Uterus (tissue), 4 donors: ENCODE data around the gene IQCH. TPM values are rescaled to one million over a fixed set of nuclear protein-coding genes. Genes with fewer than 3 reads are reported as not detected.

Source experiments
- DNase-seq, 2 donors: peaks; one replicate each; pipeline ENCODE4 v3.0.0-alpha.2; 2019 to 2020
- H3K27ac ChIP-seq, 2 donors: fragments of 200-600 bp; sonication (generic); 1 replicate in 1 of 2; 2 replicates in 1 of 2; pipeline ENCODE4 v1.5.1; 2016 to 2018
- H3K27me3 ChIP-seq, 2 donors: fragments of 200-600 bp; sonication (generic); one replicate each; pipeline ENCODE4 v1.5.1; 2018 to 2019; ENCODE audit warnings: control low read depth in 1 of 2
- H3K36me3 ChIP-seq, 2 donors: fragments of 200-600 bp; sonication (generic); one replicate each; pipeline ENCODE4 v1.5.1; 2019; ENCODE audit warnings: control low read depth in 1 of 2
- H3K4me1 ChIP-seq, 2 donors: fragments of 200-600 bp; sonication (generic); one replicate each; pipeline ENCODE4 v1.5.1; 2018 to 2019; ENCODE audit warnings: control low read depth in 1 of 2
- H3K4me3 ChIP-seq, 2 donors: fragments of 200-600 bp; sonication (generic); 1 replicate in 1 of 2; 2 replicates in 1 of 2; pipeline ENCODE4 v1.5.1; 2018 to 2019; ENCODE audit warnings: mild to moderate bottlenecking in 1 of 2
- H3K9me3 ChIP-seq, 2 donors: fragments of 200-600 bp; sonication (generic); one replicate each; pipeline ENCODE4 v1.5.1; 2019; ENCODE audit warnings: control low read depth in 1 of 2
- CTCF ChIP-seq, 4 experiments: fragments of 200-600 bp in 2 of 4; fragments of 450-650 bp in 2 of 4; sonication (generic) in 2 of 4; IDR thresholded peaks; one replicate each; pipeline ENCODE4 v1.5.1; 2016 to 2019; ENCODE audit warnings: antibody characterized with exemption in 4 of 4, mild to moderate bottlenecking in 2 of 4, moderate library complexity in 1 of 4
- POLR2A ChIP-seq, 2 donors: fragments of 450-650 bp; IDR thresholded peaks; one replicate each; pipeline ENCODE4 v1.6.1; 2016; ENCODE audit warnings: antibody characterized with exemption in 2 of 2, mild to moderate bottlenecking in 1 of 2, moderate library complexity in 1 of 2
- intact Hi-C: fragments of 100-400 bp; cut with DNase I; formaldehyde crosslinking; loops from one replicate; pipeline ENCODE4 v1.15.1; 2023; ENCODE audit warnings: low total_unique reads
- total RNA-seq, 4 donors: library from RNA; depleted of rRNA in 3 of 4; stranded (reverse); fragments of >200 nt in 3 of 4; gene quantifications; one replicate each; pipeline versions ENCODE4 v1.1.0 to v1.2.4, GENCODE V29; 2014 to 2023
- donor health status: DM: yes; HTN: yes; CAD: no.

Gene IQCH
- total RNA-seq, 4 donors from 2014 or later: 0.26 to 3.0 (median 1.7) TPM

- H3K27ac ChIP-seq: no peak overlapping the region
- intact Hi-C loops: no loop called here
- TF ChIP-seq POLR2A (IDR thresholded peaks at IDR 0.05) (no peak), CTCF (IDR thresholded peaks at IDR 0.05) (no peak)
- no peaks in the 10 kb centered on the region for H3K27me3 ChIP-seq
- no peaks in the 10 kb centered on the region for H3K9me3 ChIP-seq
- H3K36me3 ChIP-seq: no peaks in the 10 kb centered on the region
- H3K4me3 ChIP-seq: no peak overlapping the region
- DNase-seq: no peak
- no peaks in the 10 kb centered on the region for H3K4me1 ChIP-seq
Observed at GRCh38 chr15:67411486-67411885, 156.9 kb downstream of the IQCH start.

GRCh38 chr15:67413770-67414390 lies 159.3 kb downstream of the IQCH start:
- Histone ChIP-seq H3K36me3 (no peaks in the 10 kb centered on the region), H3K9me3 (no peaks in the 10 kb centered on the region), H3K27ac (no peak overlapping the region), H3K4me1 (no peaks in the 10 kb centered on the region), H3K27me3 (no peaks in the 10 kb centered on the region), H3K4me3 (no peak overlapping the region)
- DNase-seq: no peak
- intact Hi-C loops: no loop called here
- TF ChIP-seq POLR2A (IDR thresholded peaks at IDR 0.05): no peak
- TF ChIP-seq CTCF (IDR thresholded peaks at IDR 0.05): no peak

DNA sequence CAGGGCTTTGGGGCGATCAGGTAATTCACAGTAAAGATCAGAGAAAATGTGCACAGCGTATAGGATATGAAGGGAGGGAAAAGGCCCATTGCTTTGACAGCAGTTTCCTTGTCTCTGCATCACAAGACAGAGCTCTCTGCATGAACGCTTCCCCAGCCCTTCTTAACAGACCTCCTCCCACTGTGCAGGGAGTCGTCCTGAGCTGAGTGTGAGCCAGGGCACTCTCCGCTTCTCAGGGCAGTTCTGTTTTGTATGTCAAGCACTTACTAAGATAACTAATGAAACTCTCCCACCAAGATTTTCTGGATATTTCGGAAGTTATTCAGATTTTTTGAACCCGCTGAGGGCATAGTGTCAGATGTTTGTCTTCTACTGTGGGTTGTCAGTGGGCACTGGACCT lies 160.6 kb downstream of the IQCH start:
- no peak overlapping the region for H3K27ac ChIP-seq
- no peak for DNase-seq
- intact Hi-C loops: no loop called here
- no peaks in the 10 kb centered on the region for H3K9me3 ChIP-seq
- no peaks in the 10 kb centered on the region for H3K36me3 ChIP-seq
- no peak for TF ChIP-seq CTCF (IDR thresholded peaks at IDR 0.05)
- no peak for TF ChIP-seq POLR2A (IDR thresholded peaks at IDR 0.05)
- H3K4me1 ChIP-seq: no peaks in the 10 kb centered on the region
- no peak overlapping the region for H3K4me3 ChIP-seq
- H3K27me3 ChIP-seq: no peaks in the 10 kb centered on the region

- Histone ChIP-seq H3K4me1 (no peaks in the 10 kb centered on the region), H3K36me3 (no peaks in the 10 kb centered on the region), H3K27me3 (no peaks in the 10 kb centered on the region), H3K27ac (no peak overlapping the region), H3K4me3 (no peak overlapping the region), H3K9me3 (no peaks in the 10 kb centered on the region)
- DNase-seq: no peak
- intact Hi-C loops: no loop called here
- no peak for TF ChIP-seq POLR2A (IDR thresholded peaks at IDR 0.05)
- no peak for TF ChIP-seq CTCF (IDR thresholded peaks at IDR 0.05)
Observed at GRCh38 chr15:67416891-67417290, 162.3 kb downstream of the IQCH start.

DNA sequence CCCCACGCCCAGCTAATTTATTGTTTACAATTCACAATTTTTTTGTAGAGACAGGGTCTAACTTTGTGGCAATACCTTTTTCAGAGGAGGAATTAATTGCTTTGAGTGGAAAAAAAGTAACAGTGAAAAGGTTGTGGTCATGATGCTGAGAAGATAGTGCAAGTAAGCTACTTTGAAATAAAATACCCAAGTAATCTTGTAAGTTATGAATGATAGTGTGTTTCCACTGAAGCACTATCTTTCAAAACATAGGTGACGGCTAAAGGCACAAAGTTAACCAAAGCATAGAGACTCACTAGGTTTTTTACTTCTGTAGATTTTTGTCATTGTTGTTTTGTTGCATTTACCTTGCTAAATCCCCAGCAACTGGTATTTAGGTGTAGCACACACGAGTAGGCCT lies 165.1 kb downstream of the IQCH start:
- no peaks in the 10 kb centered on the region for H3K27me3 ChIP-seq
- TF ChIP-seq POLR2A (IDR thresholded peaks at IDR 0.05) (no peak), CTCF (IDR thresholded peaks at IDR 0.05) (no peak)
- H3K4me3 ChIP-seq: no peak overlapping the region
- DNase-seq: no peak
- H3K9me3 ChIP-seq: no peaks in the 10 kb centered on the region
- no peaks in the 10 kb centered on the region for H3K4me1 ChIP-seq
- no peaks in the 10 kb centered on the region for H3K36me3 ChIP-seq
- H3K27ac ChIP-seq: no peak overlapping the region
- intact Hi-C loops: no loop called here
